NCI-H2107 (cell line): ENCODE measurements around the gene IQCH.

ENCODE experiments used
- DNase-seq: peaks from one replicate; lab custom pipeline; 2025; lab: John Stamatoyannopoulos, UW

The IQCH gene

DNA sequence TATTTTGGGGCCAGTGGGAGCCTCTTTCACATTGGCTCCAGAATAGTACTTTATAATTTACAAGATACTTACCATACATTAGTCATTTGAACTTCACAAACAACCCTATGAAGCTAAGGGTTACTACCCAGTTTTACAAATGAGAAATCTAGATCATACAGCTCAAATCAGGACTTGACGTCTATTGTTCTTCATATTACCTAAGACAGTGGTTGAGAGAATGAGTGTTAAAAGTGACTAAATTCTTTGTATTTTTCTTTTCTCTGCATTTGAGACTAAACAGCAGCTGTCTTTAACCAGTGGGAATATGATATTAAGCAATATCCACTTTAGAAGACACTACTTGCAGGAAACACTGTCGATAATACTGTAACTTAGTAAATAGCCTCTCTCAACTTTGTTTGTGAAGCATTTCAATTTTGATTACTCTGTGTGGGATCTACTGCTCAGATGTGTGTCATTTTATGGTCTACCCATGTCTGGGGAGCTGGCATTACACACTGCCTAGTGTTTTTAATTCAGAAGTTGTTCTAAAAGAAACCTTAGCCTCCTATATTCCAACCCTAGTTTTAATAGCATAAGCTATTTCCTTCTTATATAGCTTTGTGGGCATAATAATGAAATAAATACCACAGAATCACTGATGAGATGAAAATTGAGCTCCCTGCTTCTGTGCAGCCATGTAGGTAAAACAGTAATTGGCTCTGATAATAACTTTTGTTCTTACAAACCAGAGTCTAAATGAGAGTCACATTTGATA is 45.9 kb downstream of the IQCH start:
- no peak for DNase-seq

DNA sequence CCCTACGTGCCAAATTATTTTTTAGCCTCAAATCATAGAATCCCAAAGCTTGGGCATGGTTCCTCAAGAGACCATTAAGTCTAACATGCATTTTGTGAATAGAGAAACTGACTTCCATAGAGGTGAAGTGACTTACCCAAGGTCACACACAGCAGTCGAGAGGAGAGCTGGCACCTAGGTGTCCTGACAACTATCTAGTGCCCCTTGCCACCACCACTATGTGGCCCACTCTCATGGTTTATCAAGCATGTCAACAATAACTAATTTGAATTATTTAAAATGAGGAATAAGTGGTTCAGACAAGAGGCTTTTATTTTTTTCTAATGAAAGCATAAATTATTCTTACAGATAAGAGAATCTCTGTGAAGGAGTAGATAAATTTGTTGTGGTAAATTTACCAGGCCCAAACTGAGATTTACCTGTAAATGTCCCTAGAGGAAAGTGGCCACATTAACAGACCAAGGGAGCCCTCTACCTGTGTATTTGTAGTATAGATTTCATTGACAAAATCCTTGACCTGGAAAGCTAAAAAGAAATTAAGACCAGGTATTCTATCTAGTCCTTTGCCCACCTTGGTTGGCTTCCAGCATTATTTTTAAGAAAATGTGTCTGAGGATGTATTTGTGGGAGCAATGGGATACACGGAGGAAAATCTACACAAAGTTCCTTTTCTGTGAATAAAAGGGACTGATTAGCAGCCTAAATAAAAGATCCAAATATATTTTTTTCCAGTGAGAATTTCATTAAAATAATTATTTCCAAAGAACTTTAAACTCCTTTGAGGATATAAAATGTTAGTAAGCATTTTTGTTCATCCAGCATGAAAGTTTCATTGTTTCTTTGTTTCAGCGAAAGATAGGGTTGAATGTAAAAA is 49.1 kb downstream of the IQCH start:
- no peak for DNase-seq

DNA sequence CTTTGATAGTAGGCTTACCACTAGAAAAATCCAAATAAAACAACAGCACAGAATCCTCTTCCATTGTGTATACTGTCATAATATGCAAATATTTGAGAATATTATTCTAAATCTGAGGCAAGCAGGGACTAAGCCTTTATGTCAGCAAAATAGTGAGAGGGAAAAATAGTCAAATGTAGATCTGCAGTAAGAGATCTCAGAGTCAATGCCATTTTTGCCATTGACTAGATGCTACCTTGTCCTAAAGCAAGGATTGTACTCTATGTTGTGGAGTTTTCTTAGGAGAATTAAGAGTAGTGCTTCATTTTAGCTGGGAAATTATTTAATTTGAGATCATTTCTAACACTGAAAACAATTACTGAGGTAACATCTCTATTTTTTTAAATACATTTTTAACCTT is 50.2 kb downstream of the IQCH start:
- no peak for DNase-seq

DNA sequence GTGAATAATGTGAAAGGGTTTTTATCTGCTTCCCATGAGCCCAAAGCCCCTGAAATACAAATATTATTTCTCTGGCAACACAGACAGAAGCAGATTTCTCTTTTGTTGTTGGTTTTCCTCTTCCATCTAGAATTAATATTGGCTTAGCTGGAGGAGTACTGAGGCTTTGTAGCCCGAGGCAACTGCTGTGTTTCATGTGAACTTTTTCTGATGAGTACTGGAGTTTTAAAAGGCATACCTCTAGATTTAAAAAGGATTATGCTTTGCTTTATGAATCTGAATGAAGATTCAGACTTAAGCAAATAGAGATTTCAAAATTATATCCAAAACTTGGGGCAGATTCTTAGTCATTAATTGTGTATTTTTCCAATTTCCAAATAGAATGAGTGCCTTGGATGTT is 50.9 kb downstream of the IQCH start:
- no peak for DNase-seq

DNA sequence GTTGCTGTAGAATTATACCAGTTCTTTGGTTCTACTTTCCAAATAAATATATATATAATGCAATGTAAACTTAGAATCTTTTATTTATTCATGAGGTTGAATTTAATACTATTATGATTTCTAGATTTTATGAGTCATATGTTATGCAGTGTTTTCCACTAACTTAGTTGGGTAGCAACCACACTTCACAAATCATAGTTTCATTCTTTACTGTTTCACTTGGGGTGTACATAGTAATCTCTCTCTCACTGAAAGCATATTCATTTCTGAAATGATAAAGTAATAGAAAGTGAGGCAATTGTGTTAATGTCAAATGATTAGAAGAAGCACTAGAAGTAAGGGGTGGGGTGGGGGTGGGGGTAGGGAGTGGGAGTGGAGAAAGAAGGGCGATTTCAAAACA is 52.6 kb downstream of the IQCH start:
- no peak for DNase-seq

DNA sequence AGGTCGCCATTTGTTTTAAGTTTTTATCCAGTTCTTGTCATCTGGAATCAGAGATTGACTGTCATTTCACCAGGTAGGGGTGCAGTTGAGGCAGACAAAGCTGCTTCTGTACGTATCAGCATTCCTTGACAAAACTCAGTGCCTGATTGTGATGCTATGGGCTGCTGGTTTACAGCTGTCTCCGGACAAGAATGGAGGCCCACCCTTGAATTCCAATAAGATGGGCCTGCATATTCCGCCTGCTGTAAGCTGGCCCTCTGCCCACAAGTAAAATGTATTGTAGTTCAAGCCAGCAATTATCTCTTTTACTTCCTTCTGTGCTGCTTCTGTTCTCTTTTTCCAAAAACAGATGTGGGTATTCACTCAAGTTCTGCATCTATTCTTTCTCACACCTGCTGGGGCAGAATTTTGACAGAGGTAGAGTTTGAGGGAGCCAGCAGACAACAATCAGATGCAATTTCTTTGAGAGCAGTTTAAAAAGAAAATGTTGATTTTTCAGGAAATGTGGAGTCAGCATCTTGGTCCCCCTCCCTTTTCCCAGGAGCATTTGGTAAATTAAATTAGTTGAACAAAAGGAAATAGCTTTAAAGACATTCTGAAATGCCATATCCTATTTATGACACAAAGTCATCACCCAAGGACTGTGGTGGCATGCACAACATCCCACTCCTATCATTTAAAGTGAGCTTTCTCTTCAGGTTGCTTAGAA is 53.5 kb downstream of the IQCH start:
- DNase-seq, result no peak

DNA sequence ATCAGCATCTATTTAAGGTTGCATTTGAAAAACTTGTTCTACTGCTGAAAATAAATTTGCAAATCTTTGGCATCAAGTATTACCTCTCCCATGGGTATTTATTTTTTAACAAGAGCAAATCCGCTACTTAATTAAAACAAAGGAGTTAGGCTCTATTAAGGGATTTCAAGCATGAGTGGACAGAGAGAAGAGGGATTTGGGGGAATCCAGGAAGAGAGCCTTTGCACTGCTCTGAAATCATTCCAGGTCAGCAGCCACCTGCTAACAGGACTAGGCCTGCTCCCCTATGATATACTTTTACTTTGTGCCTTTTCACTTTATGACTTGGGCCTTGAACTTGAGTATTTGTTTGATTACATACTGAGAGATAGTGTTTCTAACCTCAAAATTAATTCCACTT is 57.1 kb downstream of the IQCH start:
- no peak for DNase-seq

DNA sequence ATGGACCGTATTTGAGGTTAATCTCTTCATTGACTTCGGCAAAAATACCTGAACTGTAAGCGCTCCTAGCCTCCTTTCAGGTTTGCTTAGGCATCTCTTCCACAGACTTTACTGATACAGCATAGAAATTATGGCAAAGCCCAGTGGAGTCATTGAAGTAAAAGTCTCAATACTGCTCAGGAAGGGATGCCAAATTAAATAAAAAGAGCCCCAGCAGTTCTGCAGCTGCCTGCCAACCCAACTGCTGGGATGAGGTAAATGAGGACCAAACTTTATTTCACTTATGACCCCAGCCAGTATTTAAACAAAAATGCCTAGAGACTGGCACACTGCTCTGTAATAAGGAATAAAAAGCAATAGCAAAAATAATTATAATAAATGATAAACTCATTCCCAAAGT is 65.4 kb downstream of the IQCH start:
- DNase-seq, result no peak

DNA sequence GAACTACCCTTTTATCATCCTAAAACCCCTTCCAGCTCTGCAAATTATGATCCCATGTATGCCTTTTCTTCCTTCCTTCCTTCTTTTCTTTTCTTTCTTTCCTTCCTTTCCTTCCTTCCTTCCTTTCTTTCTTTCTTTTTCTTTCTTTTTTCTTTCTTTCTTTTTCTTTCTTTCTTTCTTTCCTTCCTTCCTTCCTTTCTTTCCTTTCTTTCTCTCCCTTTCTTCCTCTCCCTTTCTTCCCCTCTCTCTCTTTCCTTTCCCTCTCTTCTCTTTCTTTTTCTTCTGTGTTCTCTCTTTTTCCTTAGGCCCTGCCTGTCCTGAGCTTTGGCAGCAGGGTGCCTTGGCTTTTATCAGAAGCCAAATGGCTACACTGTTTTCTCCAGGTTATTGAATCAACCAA is 66.8 kb downstream of the IQCH start:
- DNase-seq, result no peak

DNA sequence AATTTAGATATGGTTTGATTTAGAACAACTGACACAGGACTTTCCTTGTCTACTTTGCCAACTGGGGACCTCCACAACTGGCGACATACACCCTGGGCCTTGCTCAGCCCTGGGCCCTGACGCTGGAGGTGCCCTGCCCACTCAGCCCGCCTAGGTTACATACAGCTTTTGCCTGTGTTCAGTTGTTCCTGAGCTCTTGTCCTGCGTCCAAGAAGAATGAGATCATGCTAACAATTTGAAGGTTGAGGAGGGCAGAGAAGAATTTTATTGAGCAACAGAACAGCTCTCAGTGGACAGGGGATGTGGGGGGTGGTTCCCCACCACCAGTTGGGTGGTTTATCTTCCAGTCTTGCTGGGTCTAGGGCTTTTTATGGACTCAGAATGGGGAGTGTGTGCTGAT is 67.9 kb downstream of the IQCH start:
- no peak for DNase-seq

DNA sequence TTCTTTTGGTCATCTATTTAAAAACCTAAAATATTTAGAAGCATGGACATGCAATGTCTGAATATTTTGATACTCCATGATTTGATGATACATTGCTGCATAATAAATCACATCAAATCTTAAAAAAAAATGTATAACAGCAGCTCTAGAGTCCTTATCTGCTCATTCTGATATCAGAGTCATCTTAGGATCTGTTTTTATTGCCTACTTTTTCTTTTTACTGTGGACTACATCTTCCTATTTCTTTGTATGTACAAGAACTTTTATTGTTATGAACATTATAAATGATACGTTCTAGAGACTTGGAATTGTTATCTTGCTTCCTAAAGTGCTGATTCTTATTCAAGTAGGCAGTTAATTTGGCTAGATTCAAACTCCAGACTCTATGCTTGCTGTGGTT is 72.7 kb downstream of the IQCH start:
- DNase-seq, result no peak

DNA sequence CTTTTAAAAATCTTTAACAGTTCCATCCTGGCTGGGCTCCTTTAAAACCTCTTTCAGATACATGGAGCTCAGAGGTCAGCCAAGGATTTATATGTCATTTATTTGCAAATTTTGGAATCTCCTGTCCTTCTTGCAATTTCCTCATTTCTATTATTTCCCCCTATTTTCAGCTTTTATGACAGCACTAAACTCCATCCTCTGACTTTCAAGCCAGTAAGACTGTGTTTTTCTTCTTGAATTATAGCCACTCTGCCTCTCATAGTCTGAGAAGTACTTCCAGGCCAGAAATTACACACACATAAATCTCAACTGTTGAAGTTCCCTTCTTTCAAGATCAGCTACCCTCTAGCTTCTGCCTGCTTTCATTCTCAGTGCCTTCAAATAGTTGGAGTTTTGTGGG is 73.2 kb downstream of the IQCH start:
- DNase-seq, result no peak

DNA sequence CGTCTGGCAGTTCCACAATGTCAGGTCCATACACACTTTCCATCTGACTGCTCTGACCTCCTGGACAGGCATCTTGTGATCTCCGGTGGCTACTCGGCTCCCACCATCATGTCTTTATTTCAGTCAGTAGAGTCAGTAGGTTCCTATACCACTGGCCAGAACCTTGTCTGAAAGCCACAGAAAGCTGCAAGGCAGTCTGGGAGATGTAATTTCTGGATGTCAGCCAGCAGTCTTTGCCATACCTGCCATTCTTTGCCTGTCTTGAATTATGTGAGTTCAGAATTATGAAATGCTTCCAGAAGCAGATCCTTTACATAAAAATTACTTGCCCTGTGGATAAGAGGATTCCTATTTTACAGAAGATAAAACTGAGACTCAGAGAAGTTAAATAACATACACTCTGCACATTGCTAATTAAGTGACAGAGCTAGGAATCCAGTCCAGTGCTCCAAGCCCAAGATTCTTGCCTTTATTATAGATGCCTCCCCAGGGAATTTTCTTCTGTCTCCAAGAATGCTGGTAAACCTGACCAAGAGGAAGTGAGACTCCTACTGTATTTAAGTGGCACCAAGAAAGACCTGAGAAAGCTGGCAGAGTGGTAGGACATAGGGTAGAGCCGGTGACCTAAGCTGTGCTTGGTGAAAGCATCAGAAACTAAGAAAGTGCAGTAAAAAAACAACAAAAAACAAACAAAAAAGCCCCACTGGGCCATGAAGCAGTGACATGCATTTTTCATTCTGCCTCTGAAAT is 75.6 kb downstream of the IQCH start:
- no peak for DNase-seq

DNA sequence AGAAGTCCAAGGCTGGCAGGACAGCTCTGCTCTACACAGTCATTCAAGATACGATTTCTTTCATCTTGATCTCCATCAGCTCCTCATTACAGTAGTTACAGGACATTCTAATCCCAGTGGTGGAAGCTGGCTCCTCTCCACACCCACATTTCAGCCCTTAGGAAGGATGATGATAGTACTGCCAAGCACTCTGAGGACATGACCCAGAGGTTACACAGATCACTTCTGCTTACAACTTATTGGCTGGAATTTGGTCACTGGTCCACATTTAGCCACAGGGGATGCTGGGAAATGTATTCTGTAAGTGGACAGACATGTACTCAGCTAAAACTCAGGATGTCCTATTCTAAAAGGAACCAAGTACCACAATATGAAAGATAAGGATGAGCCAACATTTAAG is 77.1 kb downstream of the IQCH start:
- DNase-seq, result no peak

DNA sequence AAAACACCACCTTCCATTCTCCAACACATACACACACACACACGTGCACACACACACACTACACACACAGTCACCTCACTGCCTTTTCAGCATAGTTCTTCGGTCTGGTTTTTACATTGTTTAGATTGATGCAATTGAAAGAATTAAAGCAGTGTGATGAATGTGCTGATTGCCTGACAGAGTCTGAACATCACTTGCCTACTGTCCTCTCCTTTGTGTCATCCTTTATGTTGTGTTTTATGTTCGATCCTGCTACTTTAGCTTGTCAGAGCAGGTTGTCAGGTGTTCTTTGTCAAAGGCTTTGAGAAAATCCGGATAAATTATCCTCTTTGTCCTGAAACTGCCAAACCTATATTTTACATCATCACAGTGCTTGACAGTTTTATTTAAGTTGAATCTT is 80.4 kb downstream of the IQCH start:
- DNase-seq, result no peak

DNA sequence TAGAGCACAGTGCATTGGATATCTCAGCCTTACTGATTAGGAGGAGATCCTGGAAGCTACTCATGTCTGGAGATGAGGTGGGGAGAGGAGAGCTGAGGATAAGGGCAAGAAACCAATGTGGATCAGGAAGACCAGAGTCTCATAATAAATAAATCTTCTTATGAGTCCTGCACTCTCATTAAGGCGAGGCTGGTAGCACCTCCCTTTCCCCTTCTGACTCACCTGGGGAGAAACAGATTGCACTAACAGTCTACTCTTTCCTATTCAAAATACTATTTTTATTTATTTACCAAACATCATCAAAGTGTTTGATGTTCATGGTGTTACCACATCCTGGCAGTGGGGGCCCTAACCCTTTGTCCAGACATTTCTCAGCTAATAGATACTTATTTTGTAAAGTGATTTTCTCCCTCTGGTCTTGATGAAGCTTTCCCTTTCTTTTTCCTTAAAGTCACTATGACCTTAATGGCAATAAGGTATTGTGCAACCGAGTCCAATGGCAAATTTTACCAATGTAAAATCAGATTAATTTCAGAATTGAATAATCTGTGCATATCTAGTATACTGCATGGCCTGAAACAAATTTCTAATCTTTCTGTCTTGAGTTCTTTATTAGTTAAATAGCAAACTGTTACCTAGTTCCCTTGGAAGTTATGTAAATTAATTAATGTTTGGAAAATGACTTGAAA is 81.1 kb downstream of the IQCH start:
- DNase-seq, result no peak

DNA sequence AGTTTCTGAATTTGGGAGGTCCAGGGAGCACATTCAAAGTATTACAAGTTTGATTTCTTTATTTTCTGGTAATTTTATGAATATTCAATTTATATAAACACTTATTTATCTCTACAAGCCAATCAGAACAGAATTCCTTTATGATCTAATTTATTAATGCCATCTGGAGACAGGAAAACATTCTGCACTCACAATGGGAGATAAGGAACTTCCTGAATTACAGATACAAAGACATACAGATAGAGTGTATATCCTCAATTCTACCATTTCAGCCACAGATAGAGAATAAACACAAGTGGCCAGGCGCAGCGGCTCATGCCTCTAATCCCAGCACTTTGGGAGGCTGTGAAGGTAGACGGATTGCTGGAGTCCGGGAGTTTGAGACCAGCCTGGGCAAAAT is 86.0 kb downstream of the IQCH start:
- no peak for DNase-seq

DNA sequence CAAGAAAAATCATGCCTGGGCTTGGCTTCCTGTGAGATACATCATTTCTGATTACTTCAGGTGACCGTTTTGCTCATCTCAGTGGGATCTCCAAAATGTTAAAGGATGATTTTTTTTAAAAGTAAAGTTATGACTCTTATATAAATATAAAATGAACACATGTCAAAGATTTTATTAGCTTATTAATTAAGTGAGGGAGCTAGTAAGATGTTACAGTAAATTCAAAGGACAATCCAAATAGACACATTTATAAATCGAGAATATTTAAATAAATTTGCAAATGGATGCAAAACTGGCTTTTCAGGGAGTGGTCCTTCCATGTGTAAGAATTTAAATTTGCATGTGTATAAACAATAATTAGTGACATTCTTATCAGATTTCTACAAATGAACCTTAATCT is 87.0 kb downstream of the IQCH start:
- DNase-seq, result no peak

DNA sequence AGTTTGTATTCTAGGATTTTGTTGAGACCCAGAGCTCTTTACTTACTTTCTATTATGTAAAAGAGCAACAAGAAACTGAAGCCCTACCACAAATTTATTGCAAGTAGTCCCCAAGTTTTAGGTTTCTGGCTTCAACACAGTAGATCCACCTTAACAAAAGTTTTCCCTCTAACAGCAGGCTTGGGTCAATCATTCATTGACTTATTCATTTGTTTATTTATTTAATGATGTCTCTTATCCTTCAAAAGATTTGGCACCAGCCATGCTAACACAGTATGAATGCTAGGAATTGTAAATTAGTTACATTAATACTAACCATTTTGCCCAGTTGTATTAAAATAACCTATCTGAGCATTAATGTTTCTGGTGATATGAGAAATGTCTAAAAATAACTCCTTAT is 88.6 kb downstream of the IQCH start:
- no peak for DNase-seq

DNA sequence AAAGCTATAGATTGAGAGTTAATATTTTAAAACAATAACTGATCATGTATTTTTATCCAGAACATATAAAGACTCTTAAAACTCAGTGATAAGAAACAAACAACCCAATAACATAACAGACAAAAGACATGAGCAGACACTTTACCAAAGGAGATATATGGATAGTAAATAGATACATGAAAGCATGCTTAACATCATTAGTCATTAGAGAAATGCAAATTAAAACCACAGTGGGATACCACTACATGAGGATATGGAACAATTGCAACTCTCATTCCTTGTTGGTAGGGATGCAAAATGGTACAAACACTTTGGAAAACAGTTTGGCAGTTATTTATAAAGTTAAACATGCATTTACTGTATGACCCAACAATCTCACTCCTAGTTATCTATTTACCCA is 95.0 kb downstream of the IQCH start:
- no peak for DNase-seq

DNA sequence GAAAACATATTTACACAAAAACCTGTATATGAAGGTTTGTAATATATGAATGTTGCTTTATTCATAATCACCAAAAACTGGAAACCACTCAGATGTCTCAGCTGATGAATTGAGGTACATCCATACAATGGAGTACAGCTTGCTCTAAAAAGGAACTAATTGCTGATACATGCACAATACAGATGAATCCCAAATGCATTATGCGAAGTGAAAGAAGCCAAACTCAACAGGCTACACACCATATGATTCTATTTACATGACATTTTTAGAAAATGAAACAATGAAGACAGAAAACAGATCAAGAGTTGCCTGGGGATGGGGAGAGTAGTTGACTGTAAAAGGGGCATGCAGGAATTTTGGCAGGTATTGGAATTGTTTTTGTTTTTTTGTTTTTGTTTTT is 95.5 kb downstream of the IQCH start:
- DNase-seq, result no peak

DNA sequence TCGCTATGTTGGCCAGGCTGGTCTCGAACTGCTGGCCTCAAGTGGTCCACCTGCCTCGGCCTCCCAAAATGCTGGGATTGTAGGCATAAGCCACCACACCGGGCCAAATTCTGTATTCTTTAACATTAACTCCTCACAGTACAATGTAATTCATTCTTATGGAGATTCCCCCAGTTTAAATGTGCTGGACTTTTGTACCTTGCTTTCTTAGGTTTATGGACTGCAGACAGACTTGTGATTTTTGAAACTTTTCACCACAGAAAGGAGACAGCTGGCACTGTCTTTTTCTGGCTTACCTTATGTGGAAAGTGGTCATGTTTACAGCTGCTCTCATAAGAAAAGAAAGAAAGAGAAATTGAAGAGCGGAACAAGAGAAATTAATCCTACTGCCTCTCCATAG is 103.8 kb downstream of the IQCH start:
- DNase-seq, result no peak
